ENCODE results near the gene SLX9.
A peak's percentile ranks its signal among the peaks of the same experiment; 100 is the strongest.

Gene SLX9

DNA sequence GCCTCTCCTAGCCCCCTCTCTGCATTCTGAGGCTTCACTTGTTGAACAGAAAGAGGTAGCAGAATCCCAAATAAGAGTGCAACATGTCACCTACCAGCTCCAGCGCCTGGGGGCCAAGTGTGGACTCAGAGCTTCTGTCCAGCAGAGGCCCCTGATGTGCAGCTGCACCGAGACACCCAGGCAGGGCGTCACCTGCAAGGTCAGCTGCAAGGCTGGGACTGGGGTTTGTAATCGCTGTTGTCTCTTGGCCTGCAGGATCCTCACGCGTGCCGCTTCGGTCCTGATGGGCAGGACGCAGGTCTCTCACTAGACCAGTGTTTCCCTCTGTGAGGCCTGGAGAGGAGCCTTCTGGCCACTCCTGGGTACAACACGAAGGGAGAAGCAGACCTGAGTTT lies 4.3 kb upstream of the SLX9 start:
- H3K4me3 ChIP-seq (ENCODE audit: low read depth, low read length), result no peak overlapping the region
- TF ChIP-seq, protein P1, sequence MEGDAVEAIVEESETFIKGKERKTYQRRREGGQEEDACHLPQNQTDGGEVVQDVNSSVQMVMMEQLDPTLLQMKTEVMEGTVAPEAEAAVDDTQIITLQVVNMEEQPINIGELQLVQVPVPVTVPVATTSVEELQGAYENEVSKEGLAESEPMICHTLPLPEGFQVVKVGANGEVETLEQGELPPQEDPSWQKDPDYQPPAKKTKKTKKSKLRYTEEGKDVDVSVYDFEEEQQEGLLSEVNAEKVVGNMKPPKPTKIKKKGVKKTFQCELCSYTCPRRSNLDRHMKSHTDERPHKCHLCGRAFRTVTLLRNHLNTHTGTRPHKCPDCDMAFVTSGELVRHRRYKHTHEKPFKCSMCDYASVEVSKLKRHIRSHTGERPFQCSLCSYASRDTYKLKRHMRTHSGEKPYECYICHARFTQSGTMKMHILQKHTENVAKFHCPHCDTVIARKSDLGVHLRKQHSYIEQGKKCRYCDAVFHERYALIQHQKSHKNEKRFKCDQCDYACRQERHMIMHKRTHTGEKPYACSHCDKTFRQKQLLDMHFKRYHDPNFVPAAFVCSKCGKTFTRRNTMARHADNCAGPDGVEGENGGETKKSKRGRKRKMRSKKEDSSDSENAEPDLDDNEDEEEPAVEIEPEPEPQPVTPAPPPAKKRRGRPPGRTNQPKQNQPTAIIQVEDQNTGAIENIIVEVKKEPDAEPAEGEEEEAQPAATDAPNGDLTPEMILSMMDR (IDR thresholded peaks at IDR 0.05; ENCODE audit: control insufficient read depth, extremely low read depth, insufficient read depth), result no peak
- no peak for DNase-seq (ENCODE audit: low read depth)

DNA sequence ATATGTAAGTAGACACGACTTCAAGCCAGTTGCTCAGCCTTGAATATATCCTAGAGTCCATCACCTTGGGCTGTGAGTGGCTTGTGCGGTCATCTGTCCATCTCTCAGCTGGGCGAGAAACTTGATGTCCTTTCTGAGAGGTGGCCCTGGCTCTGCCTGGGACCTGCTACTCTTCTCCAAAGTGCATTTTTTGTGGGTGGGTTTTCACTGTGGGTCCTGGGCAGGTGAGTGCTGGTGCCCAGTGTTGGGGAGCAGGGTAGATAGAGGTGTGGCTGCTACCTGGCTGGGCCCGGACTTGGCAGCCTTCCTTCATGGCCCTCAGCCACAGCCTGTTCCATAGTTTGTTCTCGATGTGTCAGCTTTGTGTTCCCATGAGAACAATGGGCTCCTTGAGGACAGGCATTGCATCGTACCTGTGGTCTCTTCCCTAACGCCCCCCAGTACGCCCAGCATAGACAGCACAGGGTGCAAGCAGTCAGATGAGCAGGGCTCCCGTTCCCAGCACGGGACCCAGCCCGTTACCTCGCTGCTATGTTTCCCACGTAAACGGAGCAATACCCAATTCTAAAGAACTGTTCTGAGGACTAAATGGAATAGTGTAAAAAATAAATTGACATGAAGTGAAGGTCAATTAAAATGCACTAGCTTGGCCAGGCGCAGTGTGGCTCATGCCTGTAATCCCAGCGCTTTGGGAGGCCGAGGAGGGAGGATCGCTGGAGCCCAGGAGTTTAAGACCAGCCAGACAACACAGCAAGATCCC lies 877 bp upstream of the SLX9 start:
- no peak for DNase-seq (ENCODE audit: low read depth)
- TF ChIP-seq, protein P1 (IDR thresholded peaks at IDR 0.05; ENCODE audit: control insufficient read depth, extremely low read depth, insufficient read depth), result no peak
- H3K4me3 ChIP-seq (ENCODE audit: low read depth, low read length), result peak overlapping the region; percentile 81

DNA sequence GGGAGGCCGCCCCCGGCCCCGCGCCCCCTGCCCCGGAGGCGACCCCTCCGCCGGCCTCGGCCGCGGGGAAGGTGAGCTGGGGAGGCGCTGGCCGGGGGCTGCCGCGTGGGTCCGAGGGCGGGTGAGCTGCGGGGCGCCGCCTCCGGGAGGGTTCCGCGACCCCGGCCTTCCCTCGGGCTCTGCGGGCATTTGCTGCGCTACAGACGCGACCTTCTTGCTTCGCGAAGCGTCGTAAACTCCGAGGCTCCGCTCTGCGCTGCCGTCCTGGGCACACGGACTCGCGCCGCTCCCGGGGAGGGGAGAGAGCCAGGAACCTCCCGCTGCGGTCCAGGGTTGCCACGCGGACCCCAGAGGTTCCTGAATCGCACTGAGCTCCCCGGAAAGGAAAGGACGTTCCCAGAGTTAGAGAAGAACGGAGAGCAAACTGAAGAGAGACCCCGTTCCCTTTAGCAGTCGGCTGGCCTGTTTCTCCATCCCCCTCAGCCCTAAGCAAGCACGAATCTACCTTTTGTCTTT lies 345 bp downstream of the SLX9 start:
- no peak for DNase-seq (ENCODE audit: low read depth)
- TF ChIP-seq, protein P1 (IDR thresholded peaks at IDR 0.05; ENCODE audit: control insufficient read depth, extremely low read depth, insufficient read depth), result no peak

DNA sequence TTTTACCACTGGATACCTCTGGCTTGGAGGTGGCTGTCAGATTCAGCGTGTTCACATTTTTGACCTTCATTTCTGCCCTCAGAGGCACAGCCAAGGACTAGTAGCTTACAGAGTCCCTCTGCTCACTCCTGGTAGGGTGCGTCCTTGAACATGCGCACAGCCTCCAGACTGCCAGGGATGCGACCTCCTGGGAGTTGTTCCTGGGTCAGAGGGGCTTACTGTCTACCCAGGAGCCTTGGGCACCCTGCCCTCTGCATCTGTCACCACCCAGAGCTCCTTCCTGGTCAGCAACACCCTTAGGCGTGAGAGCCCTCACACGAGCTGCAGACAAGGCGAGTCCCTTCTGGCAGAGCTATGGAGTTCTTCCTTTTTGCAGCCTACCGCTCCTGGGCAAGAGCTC lies 1.7 kb downstream of the SLX9 start:
- TF ChIP-seq, protein P1 (IDR thresholded peaks at IDR 0.05; ENCODE audit: control insufficient read depth, extremely low read depth, insufficient read depth), result no peak
- H3K4me3 ChIP-seq (ENCODE audit: low read depth, low read length), result no peak overlapping the region
- no peak for DNase-seq (ENCODE audit: low read depth)

More for the DNA sequence above, 345 bp downstream of the SLX9 start:
- H3K4me3 ChIP-seq (ENCODE audit: low read depth, low read length), result peak overlapping the region; percentile 81

DNA sequence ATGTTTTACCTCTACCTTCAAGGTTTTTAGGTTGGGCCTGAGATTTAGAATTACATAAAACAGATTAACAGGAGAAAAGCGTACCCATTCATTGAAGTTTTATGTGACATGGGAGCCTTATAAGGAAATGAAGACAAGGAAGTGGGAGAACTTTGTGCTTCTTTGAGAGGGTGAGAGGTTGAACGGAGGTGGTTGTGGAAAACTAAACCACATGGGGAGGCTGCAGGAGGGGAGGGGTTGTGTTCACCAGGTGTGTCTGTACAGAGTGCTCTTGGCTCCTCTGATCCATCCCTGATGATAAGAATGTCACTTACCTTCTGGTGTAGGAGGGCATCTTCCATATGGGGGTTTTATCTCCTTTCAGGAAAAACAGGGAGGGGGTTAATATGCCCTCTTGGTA lies 2.7 kb downstream of the SLX9 start:
- TF ChIP-seq, protein P1 (IDR thresholded peaks at IDR 0.05; ENCODE audit: control insufficient read depth, extremely low read depth, insufficient read depth), result no peak
- H3K4me3 ChIP-seq (ENCODE audit: low read depth, low read length), result no peak overlapping the region
- no peak for DNase-seq (ENCODE audit: low read depth)

DNA sequence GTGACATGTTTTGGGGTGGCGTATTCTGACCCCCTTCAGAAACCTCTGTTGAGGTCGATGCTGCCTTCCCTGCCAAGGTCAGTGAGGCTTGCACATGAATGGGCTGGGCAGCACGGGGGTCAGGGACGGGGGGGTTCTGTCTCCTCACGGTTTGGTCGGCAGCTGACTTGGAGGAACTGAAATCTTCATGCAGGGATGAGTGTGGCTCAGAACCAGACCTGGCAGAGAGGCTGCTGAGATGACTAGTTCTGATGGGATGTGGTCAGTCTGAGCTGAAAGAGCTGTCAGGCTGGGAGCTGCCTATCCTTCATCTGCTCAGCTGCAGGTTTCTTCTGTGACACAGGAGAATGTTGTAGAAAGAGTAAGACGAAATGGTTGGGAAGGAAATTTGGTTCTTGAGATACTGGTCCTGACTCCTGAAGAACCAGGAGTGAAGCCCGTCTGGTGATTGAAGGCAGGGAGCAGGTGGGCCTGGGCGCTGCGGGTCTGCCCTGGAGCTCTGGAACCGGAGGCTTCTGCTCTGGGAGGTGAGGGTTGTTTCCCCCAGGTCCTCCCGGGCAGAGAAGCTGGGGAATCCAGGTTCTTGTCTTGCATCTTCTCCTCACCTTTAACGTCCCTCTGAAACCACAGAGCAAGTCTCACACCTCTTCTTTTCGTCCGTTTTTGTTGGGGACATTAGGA lies 3.3 kb downstream of the SLX9 start:
- TF ChIP-seq, protein P1 (IDR thresholded peaks at IDR 0.05; ENCODE audit: control insufficient read depth, extremely low read depth, insufficient read depth), result no peak
- no peak for DNase-seq (ENCODE audit: low read depth)

More for the DNA sequence above, 3.3 kb downstream of the SLX9 start:
- no peak overlapping the region for H3K4me3 ChIP-seq (ENCODE audit: low read depth, low read length)

Data from LNCaP clone FGC (cell line).